ENCODE data around the gene TOX2.

The TOX2 gene

GRCh38 chr20:44057698-44058675 is 143.3 kb downstream of the TOX2 start:
- peak; percentile 65 for DNase-seq (ENCODE audit: low read depth)

- DNase-seq (ENCODE audit: low read depth), result no peak
These were observed 150.1 kb downstream of the TOX2 start for GRCh38 chr20:44064501-44065400.

GRCh38 chr20:44065401-44066340 is 151.0 kb downstream of the TOX2 start:
- no peak for DNase-seq (ENCODE audit: low read depth)

- no peak for DNase-seq (ENCODE audit: low read depth)
These were observed 152.3 kb downstream of the TOX2 start for GRCh38 chr20:44066645-44067606.

GRCh38 chr20:44067650-44068081 is 153.0 kb downstream of the TOX2 start:
- DNase-seq (ENCODE audit: low read depth), result no peak

GRCh38 chr20:44068316-44069201 is 153.9 kb downstream of the TOX2 start:
- no peak for DNase-seq (ENCODE audit: low read depth)

- DNase-seq (ENCODE audit: low read depth), result no peak
These were observed 154.8 kb downstream of the TOX2 start for GRCh38 chr20:44069203-44070011.

- DNase-seq (ENCODE audit: low read depth), result no peak
These were observed 155.7 kb downstream of the TOX2 start for GRCh38 chr20:44070139-44070900.

- no peak for DNase-seq (ENCODE audit: low read depth)
These were observed 156.4 kb downstream of the TOX2 start for GRCh38 chr20:44071057-44071456.

- DNase-seq (ENCODE audit: low read depth), result no peak
These were observed 157.0 kb downstream of the TOX2 start for GRCh38 chr20:44071526-44072111.

GRCh38 chr20:44072384-44072783 is 157.7 kb downstream of the TOX2 start:
- no peak for DNase-seq (ENCODE audit: low read depth)

- DNase-seq (ENCODE audit: low read depth), result no peak
These were observed 158.5 kb downstream of the TOX2 start for GRCh38 chr20:44073011-44073674.

- DNase-seq (ENCODE audit: low read depth), result no peak
These were observed 159.0 kb downstream of the TOX2 start for GRCh38 chr20:44073675-44074071.

- no peak for DNase-seq (ENCODE audit: low read depth)
These were observed 159.8 kb downstream of the TOX2 start for GRCh38 chr20:44074252-44075151.

- DNase-seq (ENCODE audit: low read depth), result no peak
These were observed 160.7 kb downstream of the TOX2 start for GRCh38 chr20:44075191-44075949.
